Keratinocyte (primary cell): ENCODE measurements around the gene PSMG1. TPM values are rescaled to one million over a fixed set of nuclear protein-coding genes. Genes with fewer than 3 reads are reported as not detected.
"Not testable (repeated sequence)": the region's sequence is repeated elsewhere in the genome, so short reads cannot be mapped to it uniquely, and the experiment has no call there.

Experiments used
- DNase-seq: peaks from one replicate; pipeline ENCODE4 v3.0.0-alpha.2; 2011; ENCODE audit warnings: low read depth, missing footprints, low spot score
- FAIRE-seq: peaks from 2 replicates; lab custom pipeline; 2011; peaks lifted over from hg19 to GRCh38; lab: Jason Lieb, UNC
- H2AFZ ChIP-seq: 2 replicates; pipeline ENCODE4 v1.6.0; 2012; ENCODE audit warnings: low read length, control low read depth, inconsistent platforms; ENCODE audit not compliant: control insufficient read depth
- H3K27ac ChIP-seq: 2 replicates; pipeline ENCODE4 v1.5.1; 2011; ENCODE audit warnings: low read length; ENCODE audit not compliant: control insufficient read depth, insufficient read depth
- H3K27me3 ChIP-seq: 3 replicates; pipeline ENCODE4 v1.6.0; 2011; ENCODE audit warnings: low read length; ENCODE audit not compliant: control insufficient read depth, insufficient read depth; ENCODE audit errors: extremely low read depth
- H3K36me3 ChIP-seq, 2 experiments: 2 replicates in 1 of 2; 3 replicates in 1 of 2; pipeline ENCODE4 v1.5.1; 2011; ENCODE audit warnings: low read length in 2 of 2, mild to moderate bottlenecking in 1 of 2; ENCODE audit not compliant: control insufficient read depth in 2 of 2, insufficient read depth in 2 of 2; ENCODE audit errors: extremely low read depth in 1 of 2
- H3K4me1 ChIP-seq: 3 replicates; pipeline ENCODE4 v1.5.1; 2011; ENCODE audit warnings: low read length; ENCODE audit not compliant: control insufficient read depth, insufficient read depth; ENCODE audit errors: extremely low read depth
- H3K4me2 ChIP-seq: 3 replicates; pipeline ENCODE4 v1.6.0; 2011; ENCODE audit warnings: low read depth, low read length; ENCODE audit not compliant: control insufficient read depth, insufficient read depth; ENCODE audit errors: extremely low read depth
- H3K4me3 ChIP-seq, 3 experiments: fragments of 200-600 bp in 1 of 3; sonication (generic) in 1 of 3; 2 replicates in 2 of 3; 3 replicates in 1 of 3; pipeline ENCODE4 v1.5.1; 2011 to 2016; ENCODE audit warnings: low read length in 3 of 3, mild to moderate bottlenecking in 3 of 3, control low read depth in 2 of 3, inconsistent platforms in 1 of 3, low read depth in 1 of 3, mixed read lengths in 1 of 3, mixed run types in 1 of 3, moderate library complexity in 1 of 3; ENCODE audit not compliant: control insufficient read depth in 2 of 3, insufficient read depth in 2 of 3; ENCODE audit errors: extremely low read depth in 1 of 3
- H3K79me2 ChIP-seq: 2 replicates; pipeline ENCODE4 v1.6.0; 2012; ENCODE audit warnings: low read length; ENCODE audit not compliant: control insufficient read depth, insufficient read depth
- H3K9ac ChIP-seq: 3 replicates; pipeline ENCODE4 v1.6.0; 2011; ENCODE audit warnings: low read length; ENCODE audit not compliant: control insufficient read depth, insufficient read depth; ENCODE audit errors: extremely low read depth
- H3K9me1 ChIP-seq: 3 replicates; pipeline ENCODE4 v1.6.0; 2011; ENCODE audit warnings: low read length; ENCODE audit not compliant: control insufficient read depth, insufficient read depth; ENCODE audit errors: extremely low read depth
- H3K9me3 ChIP-seq: 2 replicates; pipeline ENCODE4 v1.5.1; 2012; ENCODE audit warnings: low read depth, low read length; ENCODE audit not compliant: control insufficient read depth
- H4K20me1 ChIP-seq: 3 replicates; pipeline ENCODE4 v1.6.0; 2011; ENCODE audit warnings: low read length; ENCODE audit not compliant: control insufficient read depth, insufficient read depth; ENCODE audit errors: extremely low read depth
- EZH2 ChIP-seq: IDR thresholded peaks from one replicate; pipeline ENCODE4 v1.6.1; 2012; ENCODE audit warnings: inconsistent platforms, mild to moderate bottlenecking, low read length, moderate library complexity
- dilution Hi-C: fragments of 300-500 bp; cut with MboI; formaldehyde crosslinking; loops from one replicate; pipeline ENCODE4 v1.7.0; 2020; ENCODE audit warnings: low sequenced_read_pairs; ENCODE audit not compliant: extremely low pct_ligation_motif_present
- polyA plus RNA-seq, 5 experiments: library from polyadenylated mRNA; depleted of rRNA in 3 of 5; stranded (reverse) in 3 of 5; stranded (forward) in 1 of 5; unstranded in 1 of 5; fragments of >200 nt; gene quantifications; 1 replicate in 1 of 5; 2 replicates in 3 of 5; 3 replicates in 1 of 5; pipeline versions ENCODE4 v1.2.1 to v1.2.3, GENCODE V29; 2011 to 2012; ENCODE audit warnings: missing spikeins in 2 of 5, low read depth in 1 of 5, low replicate concordance in 1 of 5
- TF ChIP-seq, protein P1 (sequence below), 3 experiments: IDR thresholded peaks in 1 of 3; conservative IDR thresholded peaks in 1 of 3; optimal IDR thresholded peaks in 1 of 3; 2 replicates in 2 of 3; 3 replicates in 1 of 3; pipeline versions ENCODE3 to v1.5.1; 2011; ENCODE audit warnings: low read length in 3 of 3, mild to moderate bottlenecking in 3 of 3, moderate library complexity in 2 of 3, control low read depth in 1 of 3, inconsistent platforms in 1 of 3; ENCODE audit not compliant: insufficient read depth in 2 of 3; ENCODE audit errors: extremely low read depth in 1 of 3

The PSMG1 gene
- polyA plus RNA-seq, 1 donor (not counting 4 experiments of a cell fraction or from before 2014, with no cell fraction given) = 91.8 TPM

DNA sequence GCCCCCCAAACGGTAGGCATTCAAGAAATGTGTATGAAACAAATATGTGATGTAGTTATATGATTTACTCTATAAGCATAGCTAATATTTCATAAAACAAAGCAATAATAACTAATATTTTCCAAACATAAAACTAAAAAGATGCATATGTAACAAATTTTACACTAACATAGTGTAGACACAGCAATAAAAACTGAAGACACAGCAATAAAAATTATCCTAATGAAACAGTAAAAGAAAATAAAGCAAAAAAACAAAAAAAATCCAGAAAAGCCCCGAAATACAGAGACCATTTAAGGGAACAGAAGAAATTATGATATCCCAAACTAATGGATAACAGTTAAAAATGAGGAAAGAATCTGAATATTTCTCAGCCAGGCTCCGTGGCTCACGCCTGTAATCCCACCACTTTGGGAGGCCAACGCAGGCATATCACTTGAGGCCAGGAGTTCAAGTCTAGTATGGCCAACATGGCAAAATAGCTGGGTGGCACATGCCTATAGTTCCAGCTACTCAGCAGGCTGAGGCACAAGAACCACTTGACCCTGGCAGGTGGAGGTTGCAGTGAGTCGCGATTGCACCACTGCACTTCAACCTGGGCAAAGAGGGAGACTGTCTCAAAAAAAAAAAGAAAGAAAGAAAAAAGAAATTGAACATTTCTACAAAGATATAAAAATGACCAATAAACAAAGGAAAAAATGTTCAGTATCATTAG is 38.2 kb upstream of the PSMG1 start:
- Histone ChIP-seq H3K27me3 (no peaks in the 10 kb centered on the region), H3K36me3 (peaks cover 4 to 7% of the 10 kb centered on the region in 2 experiments), H3K4me1 (no peaks in the 10 kb centered on the region), H3K27ac (no peak overlapping the region), H4K20me1 (no peaks in the 10 kb centered on the region), H3K4me2 (no peak overlapping the region), H3K4me3 (no peak overlapping the region), H3K79me2 (no peaks in the 10 kb centered on the region), H3K9me1 (no peaks in the 10 kb centered on the region), H3K9me3 (no peaks in the 10 kb centered on the region), H3K9ac (no peak overlapping the region), H2AFZ (no peak overlapping the region)
- TF ChIP-seq, protein P1, sequence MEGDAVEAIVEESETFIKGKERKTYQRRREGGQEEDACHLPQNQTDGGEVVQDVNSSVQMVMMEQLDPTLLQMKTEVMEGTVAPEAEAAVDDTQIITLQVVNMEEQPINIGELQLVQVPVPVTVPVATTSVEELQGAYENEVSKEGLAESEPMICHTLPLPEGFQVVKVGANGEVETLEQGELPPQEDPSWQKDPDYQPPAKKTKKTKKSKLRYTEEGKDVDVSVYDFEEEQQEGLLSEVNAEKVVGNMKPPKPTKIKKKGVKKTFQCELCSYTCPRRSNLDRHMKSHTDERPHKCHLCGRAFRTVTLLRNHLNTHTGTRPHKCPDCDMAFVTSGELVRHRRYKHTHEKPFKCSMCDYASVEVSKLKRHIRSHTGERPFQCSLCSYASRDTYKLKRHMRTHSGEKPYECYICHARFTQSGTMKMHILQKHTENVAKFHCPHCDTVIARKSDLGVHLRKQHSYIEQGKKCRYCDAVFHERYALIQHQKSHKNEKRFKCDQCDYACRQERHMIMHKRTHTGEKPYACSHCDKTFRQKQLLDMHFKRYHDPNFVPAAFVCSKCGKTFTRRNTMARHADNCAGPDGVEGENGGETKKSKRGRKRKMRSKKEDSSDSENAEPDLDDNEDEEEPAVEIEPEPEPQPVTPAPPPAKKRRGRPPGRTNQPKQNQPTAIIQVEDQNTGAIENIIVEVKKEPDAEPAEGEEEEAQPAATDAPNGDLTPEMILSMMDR (optimal IDR thresholded peaks at IDR 0.05 in 1 of 3, IDR thresholded peaks at IDR 0.05 in 1 of 3, conservative IDR thresholded peaks at IDR 0.05 in 1 of 3; ENCODE audit: extremely low read depth in 1 of 3, insufficient read depth in 2 of 3, low read length in 3 of 3) = no peak
- no peak for TF ChIP-seq EZH2
- FAIRE-seq (no peak), DNase-seq (no peak)
- dilution Hi-C loops = no loop called here

DNA sequence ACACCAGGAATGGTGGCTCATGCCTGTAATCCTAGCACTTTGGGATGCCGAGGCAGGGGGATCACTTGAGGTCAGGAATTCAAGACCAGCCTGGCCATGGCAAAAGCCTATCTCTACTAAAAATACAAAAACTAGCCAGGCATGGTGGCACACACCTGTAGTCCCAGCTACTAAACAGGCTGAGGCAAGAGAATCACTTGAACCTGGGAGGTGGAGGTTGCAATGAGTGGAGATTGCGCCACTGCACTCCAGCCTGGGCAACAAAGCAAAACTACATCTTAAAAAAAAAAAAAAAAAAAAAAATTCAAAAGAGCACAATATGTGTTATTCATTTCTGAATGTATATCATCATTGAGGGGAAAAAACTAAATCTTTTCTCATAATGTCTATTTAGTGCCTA is 37.6 kb upstream of the PSMG1 start:
- H4K20me1 ChIP-seq, H3K4me1 ChIP-seq, H2AFZ ChIP-seq, H3K9ac ChIP-seq, dilution Hi-C loops, H3K27ac ChIP-seq, H3K9me1 ChIP-seq, H3K36me3 ChIP-seq, H3K79me2 ChIP-seq, H3K27me3 ChIP-seq, DNase-seq, H3K9me3 ChIP-seq, H3K4me2 ChIP-seq, FAIRE-seq, H3K4me3 ChIP-seq: not testable (repeated sequence)

DNA sequence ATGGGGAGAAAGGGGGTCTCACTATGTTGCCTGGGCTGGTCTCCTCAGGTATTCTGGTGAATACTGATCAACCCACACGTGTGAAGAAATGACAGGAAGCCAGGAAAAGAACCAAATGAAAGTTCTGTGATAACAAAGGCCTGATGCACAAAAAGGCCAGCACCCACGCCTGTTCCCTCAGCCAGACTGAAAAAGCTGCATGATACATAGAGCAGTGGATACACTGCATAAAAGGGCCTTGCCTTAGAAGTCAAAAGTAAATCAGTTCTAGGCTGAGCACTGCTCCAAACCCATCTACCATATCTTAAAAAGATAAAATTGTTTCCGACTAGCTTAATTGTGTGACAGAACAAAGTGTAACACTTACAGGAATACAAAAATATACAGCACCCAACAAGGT is 36.9 kb upstream of the PSMG1 start:
- Histone ChIP-seq H3K27me3 (no peaks in the 10 kb centered on the region), H3K4me2 (no peak overlapping the region), H3K9me1 (no peaks in the 10 kb centered on the region), H3K79me2 (no peaks in the 10 kb centered on the region), H3K4me3 (no peak overlapping the region), H3K36me3 (peaks cover 4 to 9% of the 10 kb centered on the region in 2 experiments), H3K9me3 (no peaks in the 10 kb centered on the region), H3K9ac (no peak overlapping the region), H3K27ac (no peak overlapping the region), H2AFZ (no peak overlapping the region), H3K4me1 (no peaks in the 10 kb centered on the region), H4K20me1 (no peaks in the 10 kb centered on the region)
- no peak for TF ChIP-seq EZH2
- TF ChIP-seq, protein P1 (optimal IDR thresholded peaks at IDR 0.05 in 1 of 3, IDR thresholded peaks at IDR 0.05 in 1 of 3, conservative IDR thresholded peaks at IDR 0.05 in 1 of 3; ENCODE audit: extremely low read depth in 1 of 3, insufficient read depth in 2 of 3, low read length in 3 of 3) = no peak
- no peak for DNase-seq
- no peak for FAIRE-seq
- dilution Hi-C loops = no loop called here
